CD8-positive, alpha-beta memory T cell (primary cell): ENCODE results near the gene LSAMP. TPM values are rescaled to one million over a fixed set of nuclear protein-coding genes. Genes with fewer than 3 reads are reported as not detected.

Source experiments
- CTCF ChIA-PET: fragments of 350-600 bp; sonication (Branson Sonifier 250); formaldehyde crosslinking; loops from one replicate; lab custom pipeline; 2021; ENCODE audit warnings: antibody characterized with exemption; lab: Charles Lee
- POLR2A ChIA-PET: fragments of 350-600 bp; sonication (Branson Sonifier 250); formaldehyde crosslinking; loops from one replicate; lab custom pipeline; 2021; ENCODE audit warnings: antibody characterized with exemption; lab: Charles Lee
- DNase-seq, 5 donors: peaks; one replicate each; pipeline versions ENCODE4 v3.0.0 to v3.0.0-alpha.2; 2020 to 2022; ENCODE audit warnings: mixed read lengths in 1 of 5
- H3K27ac ChIP-seq: one replicate; pipeline ENCODE4 v1.7.0; 2013; ENCODE audit warnings: low read depth, mild to moderate bottlenecking, low read length, moderate library complexity
- H3K27me3 ChIP-seq: 2 replicates; pipeline ENCODE4 v1.7.0; 2013; ENCODE audit warnings: low read length, mild to moderate bottlenecking; ENCODE audit not compliant: insufficient read depth, poor library complexity, severe bottlenecking
- H3K36me3 ChIP-seq: 2 replicates; pipeline ENCODE4 v1.7.0; 2013; ENCODE audit warnings: mild to moderate bottlenecking, low read length, moderate library complexity; ENCODE audit not compliant: insufficient read depth
- H3K4me1 ChIP-seq: 2 replicates; pipeline ENCODE4 v1.7.0; 2013; ENCODE audit warnings: mild to moderate bottlenecking, low read length, moderate library complexity; ENCODE audit not compliant: insufficient read depth
- H3K4me3 ChIP-seq: 2 replicates; pipeline ENCODE4 v1.7.0; 2013; ENCODE audit warnings: mild to moderate bottlenecking, low read length
- H3K9me3 ChIP-seq: 2 replicates; pipeline ENCODE4 v1.7.0; 2013; ENCODE audit warnings: mild to moderate bottlenecking, low read length
- H3K27ac Mint-ChIP-seq, 8 donors: one replicate each; pipeline ENCODE4 v1.8.0; 2020 to 2021; ENCODE audit warnings: mixed read lengths in 8 of 8, mild to moderate bottlenecking in 6 of 8, inconsistent platforms in 3 of 8, moderate library complexity in 3 of 8
- H3K27me3 Mint-ChIP-seq, 2 donors: one replicate each; pipeline ENCODE4 v1.8.0; 2020 to 2021; ENCODE audit warnings: mixed read lengths in 2 of 2, mild to moderate bottlenecking in 1 of 2, moderate library complexity in 1 of 2
- H3K36me3 Mint-ChIP-seq, 3 donors: one replicate each; pipeline ENCODE4 v1.8.0; 2020 to 2021; ENCODE audit warnings: mixed read lengths in 3 of 3, inconsistent platforms in 1 of 3, mild to moderate bottlenecking in 1 of 3
- H3K4me1 Mint-ChIP-seq, 3 donors: one replicate each; pipeline ENCODE4 v1.8.0; 2020 to 2021; ENCODE audit warnings: mixed read lengths in 3 of 3, inconsistent platforms in 1 of 3, mild to moderate bottlenecking in 1 of 3
- H3K4me3 Mint-ChIP-seq, 7 donors: one replicate each; pipeline ENCODE4 v1.8.0; 2020 to 2021; ENCODE audit warnings: mixed read lengths in 7 of 7, mild to moderate bottlenecking in 6 of 7, moderate library complexity in 4 of 7, inconsistent platforms in 2 of 7
- H3K9me3 Mint-ChIP-seq, 5 donors: one replicate each; pipeline ENCODE4 v1.8.0; 2020 to 2022; ENCODE audit warnings: mixed read lengths in 5 of 5, mild to moderate bottlenecking in 3 of 5, moderate library complexity in 2 of 5, inconsistent platforms in 1 of 5
- polyA plus RNA-seq: library from polyadenylated mRNA; unstranded; fragments of 300-500 nt; fragmentation: Illumina TruSeq; gene quantifications from one replicate; pipeline ENCODE4 v1.2.3, GENCODE V29; 2021
- total RNA-seq, 2 experiments: library from RNA; stranded (reverse); gene quantifications; one replicate each; pipeline ENCODE4 v1.2.3, GENCODE V29; 2021

Gene LSAMP
- total and polyA plus RNA-seq, 3 experiments from 2014 or later, result not detected

- Histone ChIP-seq H3K4me1 (no peaks in the 10 kb centered on the region), H3K36me3 (no peaks in the 10 kb centered on the region), H3K9me3 (no peaks in the 10 kb centered on the region), H3K4me3 (no peak overlapping the region), H3K27ac (no peak overlapping the region), H3K27me3 (no peaks in the 10 kb centered on the region)
- CTCF ChIA-PET, result no interaction called here
- H3K9me3 Mint-ChIP-seq, result peaks cover 0 to 1% (median 0%) of the 10 kb centered on the region in 5 donors
- peaks cover 0 to 2% of the 10 kb centered on the region in 2 donors for H3K27me3 Mint-ChIP-seq
- H3K36me3 Mint-ChIP-seq, result peaks cover 0 to 2% (median 0%) of the 10 kb centered on the region in 3 donors
- DNase-seq, result no peak
- no peaks in the 10 kb centered on the region for H3K4me1 Mint-ChIP-seq
- POLR2A ChIA-PET, result no interaction called here
- no peak overlapping the region for H3K27ac Mint-ChIP-seq
- no peak overlapping the region for H3K4me3 Mint-ChIP-seq
Measured at GRCh38 chr3:115982629-115983028, 462.7 kb downstream of the LSAMP start.

- peaks cover 0 to 2% (median 0%) of the 10 kb centered on the region in 3 donors for H3K36me3 Mint-ChIP-seq
- no peak overlapping the region for H3K27ac Mint-ChIP-seq
- H3K4me3 Mint-ChIP-seq, result no peak overlapping the region
- POLR2A ChIA-PET, result no interaction called here
- Histone ChIP-seq H3K9me3 (no peaks in the 10 kb centered on the region), H3K27me3 (no peaks in the 10 kb centered on the region), H3K27ac (no peak overlapping the region), H3K4me3 (no peak overlapping the region), H3K36me3 (no peaks in the 10 kb centered on the region), H3K4me1 (no peaks in the 10 kb centered on the region)
- peaks cover 0 to 3% (median 0%) of the 10 kb centered on the region in 5 donors for H3K9me3 Mint-ChIP-seq
- no peaks in the 10 kb centered on the region for H3K4me1 Mint-ChIP-seq
- H3K27me3 Mint-ChIP-seq, result peaks cover 0 to 2% of the 10 kb centered on the region in 2 donors
- DNase-seq, result no peak
- CTCF ChIA-PET, result no interaction called here
Measured at GRCh38 chr3:115982108-115982507, 463.2 kb downstream of the LSAMP start.

GRCh38 chr3:115980709-115981108, 464.6 kb downstream of the LSAMP start:
- H3K27ac Mint-ChIP-seq, result no peak overlapping the region
- Histone ChIP-seq H3K36me3 (no peaks in the 10 kb centered on the region), H3K4me3 (no peak overlapping the region), H3K27ac (no peak overlapping the region), H3K27me3 (no peaks in the 10 kb centered on the region), H3K4me1 (no peaks in the 10 kb centered on the region), H3K9me3 (no peaks in the 10 kb centered on the region)
- no peak for DNase-seq
- peaks cover 0 to 2% of the 10 kb centered on the region in 2 donors for H3K27me3 Mint-ChIP-seq
- peaks cover 0 to 2% (median 0%) of the 10 kb centered on the region in 3 donors for H3K36me3 Mint-ChIP-seq
- H3K9me3 Mint-ChIP-seq, result peaks cover 0 to 3% (median 0%) of the 10 kb centered on the region in 5 donors
- CTCF ChIA-PET, result no interaction called here
- POLR2A ChIA-PET, result no interaction called here
- H3K4me3 Mint-ChIP-seq, result no peak overlapping the region
- H3K4me1 Mint-ChIP-seq, result no peaks in the 10 kb centered on the region

- Mint-ChIP-seq H3K27me3 (peaks cover 0 to 2% of the 10 kb centered on the region in 2 donors), H3K4me1 (no peaks in the 10 kb centered on the region), H3K4me3 (no peak overlapping the region), H3K36me3 (no peaks in the 10 kb centered on the region), H3K9me3 (peaks cover 0 to 3% (median 0%) of the 10 kb centered on the region in 5 donors), H3K27ac (peak overlapping the region in 1 of 8 donors; percentile 93)
- Histone ChIP-seq H3K36me3 (no peaks in the 10 kb centered on the region), H3K27ac (no peak overlapping the region), H3K27me3 (no peaks in the 10 kb centered on the region), H3K9me3 (no peaks in the 10 kb centered on the region), H3K4me1 (no peaks in the 10 kb centered on the region), H3K4me3 (no peak overlapping the region)
- no peak for DNase-seq
- POLR2A ChIA-PET, result no interaction called here
- CTCF ChIA-PET, result no interaction called here
Measured at GRCh38 chr3:115977866-115978265, 467.4 kb downstream of the LSAMP start.

- Histone ChIP-seq H3K27me3 (no peaks in the 10 kb centered on the region), H3K27ac (no peak overlapping the region), H3K36me3 (no peaks in the 10 kb centered on the region), H3K4me3 (no peak overlapping the region), H3K9me3 (no peaks in the 10 kb centered on the region), H3K4me1 (no peaks in the 10 kb centered on the region)
- H3K36me3 Mint-ChIP-seq, result no peaks in the 10 kb centered on the region
- ChIA-PET CTCF (no interaction called here), POLR2A (no interaction called here)
- no peak for DNase-seq
- no peak overlapping the region for H3K4me3 Mint-ChIP-seq
- no peaks in the 10 kb centered on the region for H3K4me1 Mint-ChIP-seq
- peaks cover 0 to 3% (median 0%) of the 10 kb centered on the region in 5 donors for H3K9me3 Mint-ChIP-seq
- peaks cover 0 to 2% of the 10 kb centered on the region in 2 donors for H3K27me3 Mint-ChIP-seq
- H3K27ac Mint-ChIP-seq, result no peak overlapping the region
Measured at GRCh38 chr3:115975796-115976195, 469.5 kb downstream of the LSAMP start.

GRCh38 chr3:115975353-115975752, 469.9 kb downstream of the LSAMP start:
- no peak for DNase-seq
- ChIA-PET POLR2A (no interaction called here), CTCF (no interaction called here)
- H3K36me3 Mint-ChIP-seq, result no peaks in the 10 kb centered on the region
- Histone ChIP-seq H3K9me3 (no peaks in the 10 kb centered on the region), H3K4me1 (no peaks in the 10 kb centered on the region), H3K4me3 (no peak overlapping the region), H3K27ac (no peak overlapping the region), H3K36me3 (no peaks in the 10 kb centered on the region), H3K27me3 (no peaks in the 10 kb centered on the region)
- no peaks in the 10 kb centered on the region for H3K4me1 Mint-ChIP-seq
- no peak overlapping the region for H3K27ac Mint-ChIP-seq
- H3K27me3 Mint-ChIP-seq, result peaks cover 0 to 2% of the 10 kb centered on the region in 2 donors
- H3K4me3 Mint-ChIP-seq, result no peak overlapping the region
- H3K9me3 Mint-ChIP-seq, result peaks cover 0 to 3% (median 0%) of the 10 kb centered on the region in 5 donors

- Histone ChIP-seq H3K9me3 (no peaks in the 10 kb centered on the region), H3K36me3 (no peaks in the 10 kb centered on the region), H3K27me3 (no peaks in the 10 kb centered on the region), H3K27ac (no peak overlapping the region), H3K4me1 (no peaks in the 10 kb centered on the region), H3K4me3 (no peak overlapping the region)
- no peak overlapping the region for H3K27ac Mint-ChIP-seq
- POLR2A ChIA-PET, result no interaction called here
- no peak overlapping the region for H3K4me3 Mint-ChIP-seq
- H3K9me3 Mint-ChIP-seq, result peaks cover 0 to 3% (median 0%) of the 10 kb centered on the region in 5 donors
- H3K27me3 Mint-ChIP-seq, result peaks cover 0 to 2% of the 10 kb centered on the region in 2 donors
- no peak for DNase-seq
- H3K4me1 Mint-ChIP-seq, result no peaks in the 10 kb centered on the region
- CTCF ChIA-PET, result no interaction called here
- no peaks in the 10 kb centered on the region for H3K36me3 Mint-ChIP-seq
Measured at GRCh38 chr3:115974940-115975339, 470.3 kb downstream of the LSAMP start.

- CTCF ChIA-PET, result no interaction called here
- H3K4me1 Mint-ChIP-seq, result no peaks in the 10 kb centered on the region
- no peaks in the 10 kb centered on the region for H3K36me3 Mint-ChIP-seq
- Histone ChIP-seq H3K27ac (no peak overlapping the region), H3K4me1 (no peaks in the 10 kb centered on the region), H3K4me3 (no peak overlapping the region), H3K36me3 (no peaks in the 10 kb centered on the region), H3K9me3 (no peaks in the 10 kb centered on the region), H3K27me3 (no peaks in the 10 kb centered on the region)
- no peak overlapping the region for H3K27ac Mint-ChIP-seq
- no peak for DNase-seq
- H3K9me3 Mint-ChIP-seq, result no peaks in the 10 kb centered on the region
- POLR2A ChIA-PET, result no interaction called here
- no peaks in the 10 kb centered on the region for H3K27me3 Mint-ChIP-seq
- no peak overlapping the region for H3K4me3 Mint-ChIP-seq
Measured at GRCh38 chr3:115968871-115969270, 476.4 kb downstream of the LSAMP start.
